HG03064 (cell line): ENCODE measurements around the gene NACA2.
"Not testable (repeated sequence)": the region's sequence is repeated elsewhere in the genome, so short reads cannot be mapped to it uniquely, and the experiment has no call there.

Experiments used
- ATAC-seq: cut with Tn5 transposase; IDR thresholded peaks from one replicate; pipeline ENCODE4 v1.9.1; 2021; ENCODE audit warnings: low read depth; ENCODE audit not compliant: unreplicated experiment

Gene NACA2

GRCh38 chr17:61579347-61579746, 11.7 kb downstream of the NACA2 start:
- no peak for ATAC-seq

- ATAC-seq: no peak
These were observed 12.4 kb downstream of the NACA2 start for GRCh38 chr17:61578645-61579044.

- ATAC-seq: no peak
These were observed 15.0 kb downstream of the NACA2 start for GRCh38 chr17:61575983-61576382.

- no peak for ATAC-seq
These were observed 15.6 kb downstream of the NACA2 start for GRCh38 chr17:61575352-61575975.

- ATAC-seq: no peak
These were observed 16.3 kb downstream of the NACA2 start for GRCh38 chr17:61574542-61575351.

- ATAC-seq: not testable (repeated sequence)
These were observed 18.5 kb downstream of the NACA2 start for GRCh38 chr17:61572547-61572946.

GRCh38 chr17:61571624-61572023, 19.4 kb downstream of the NACA2 start:
- no peak for ATAC-seq

GRCh38 chr17:61570118-61570517, 20.9 kb downstream of the NACA2 start:
- no peak for ATAC-seq

GRCh38 chr17:61569525-61569924, 21.5 kb downstream of the NACA2 start:
- ATAC-seq: not testable (repeated sequence)

GRCh38 chr17:61568219-61569072, 22.6 kb downstream of the NACA2 start:
- no peak for ATAC-seq

GRCh38 chr17:61567045-61567802, 23.8 kb downstream of the NACA2 start:
- ATAC-seq: no peak

- ATAC-seq: not testable (repeated sequence)
These were observed 24.6 kb downstream of the NACA2 start for GRCh38 chr17:61566448-61566847.

- ATAC-seq: not testable (repeated sequence)
These were observed 25.2 kb downstream of the NACA2 start for GRCh38 chr17:61565850-61566249.

- no peak for ATAC-seq
These were observed 25.8 kb downstream of the NACA2 start for GRCh38 chr17:61565213-61565612.

- no peak for ATAC-seq
These were observed 28.7 kb downstream of the NACA2 start for GRCh38 chr17:61562287-61562686.

GRCh38 chr17:61561354-61561753, 29.7 kb downstream of the NACA2 start:
- no peak for ATAC-seq

GRCh38 chr17:61560071-61560470, 30.9 kb downstream of the NACA2 start:
- ATAC-seq: no peak

GRCh38 chr17:61556224-61557188, 34.5 kb downstream of the NACA2 start:
- ATAC-seq: no peak

GRCh38 chr17:61555127-61555566, 35.9 kb downstream of the NACA2 start:
- ATAC-seq: no peak
